ENCODE measurements around the gene APLF.
A peak's percentile ranks its signal among the peaks of the same experiment; 100 is the strongest.

Gene APLF

GRCh38 chr2:68467077-68467960, at the start of gene APLF, which contains the start of gene FBXO48:
Gene APLF, plus strand, starts transcription at chr2:68467585. Its CDS starts 147 bp downstream, at chr2:68467732.
Gene FBXO48, minus strand, starts transcription at chr2:68467294. Its CDS starts 2,149 bp downstream, at chr2:68465145.
- DNase-seq (ENCODE audit: low spot score) (peak; percentile 97), FAIRE-seq (no peak)

- DNase-seq (ENCODE audit: low spot score) = no peak
- FAIRE-seq = no peak
These were observed 49.5 kb upstream of the APLF start for GRCh38 chr2:68417926-68418325.

GRCh38 chr2:68418419-68418818, 49.0 kb upstream of the APLF start:
- no peak for DNase-seq (ENCODE audit: low spot score)
- FAIRE-seq = no peak

GRCh38 chr2:68418855-68419254, 48.5 kb upstream of the APLF start:
- no peak for FAIRE-seq
- DNase-seq (ENCODE audit: low spot score) = no peak

DNA sequence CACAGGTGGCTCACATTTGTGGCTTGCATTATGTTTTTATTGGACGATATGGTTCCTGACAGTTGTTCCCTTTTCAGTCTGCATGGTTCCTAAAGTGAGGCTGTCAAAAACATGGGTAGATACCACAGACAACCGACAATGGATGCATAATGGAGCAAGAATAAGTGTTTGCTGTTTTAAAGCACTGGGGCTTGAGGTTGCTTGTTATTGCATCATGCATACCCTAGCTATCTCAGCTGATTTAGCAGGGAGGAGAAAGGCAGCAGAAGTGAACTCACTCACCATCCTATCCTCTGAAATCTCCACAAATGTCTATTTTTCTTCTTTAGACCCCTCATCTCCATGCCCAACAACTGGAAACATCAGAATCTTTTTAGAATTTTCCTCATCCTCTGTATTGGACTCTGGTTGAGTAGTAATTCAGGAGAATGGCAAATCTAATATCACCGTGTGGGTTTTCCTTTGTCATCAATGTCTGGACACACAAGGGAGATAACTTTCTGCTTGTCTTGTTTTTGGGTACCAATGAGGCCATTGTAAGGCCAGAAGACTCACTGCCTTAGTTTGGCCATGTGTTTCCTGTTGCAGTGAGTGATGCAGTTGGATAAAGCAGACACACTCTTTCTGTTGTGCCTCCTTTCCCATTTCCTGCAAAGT, 47.0 kb upstream of the APLF start:
- no peak for FAIRE-seq
- DNase-seq (ENCODE audit: low spot score) = no peak

DNA sequence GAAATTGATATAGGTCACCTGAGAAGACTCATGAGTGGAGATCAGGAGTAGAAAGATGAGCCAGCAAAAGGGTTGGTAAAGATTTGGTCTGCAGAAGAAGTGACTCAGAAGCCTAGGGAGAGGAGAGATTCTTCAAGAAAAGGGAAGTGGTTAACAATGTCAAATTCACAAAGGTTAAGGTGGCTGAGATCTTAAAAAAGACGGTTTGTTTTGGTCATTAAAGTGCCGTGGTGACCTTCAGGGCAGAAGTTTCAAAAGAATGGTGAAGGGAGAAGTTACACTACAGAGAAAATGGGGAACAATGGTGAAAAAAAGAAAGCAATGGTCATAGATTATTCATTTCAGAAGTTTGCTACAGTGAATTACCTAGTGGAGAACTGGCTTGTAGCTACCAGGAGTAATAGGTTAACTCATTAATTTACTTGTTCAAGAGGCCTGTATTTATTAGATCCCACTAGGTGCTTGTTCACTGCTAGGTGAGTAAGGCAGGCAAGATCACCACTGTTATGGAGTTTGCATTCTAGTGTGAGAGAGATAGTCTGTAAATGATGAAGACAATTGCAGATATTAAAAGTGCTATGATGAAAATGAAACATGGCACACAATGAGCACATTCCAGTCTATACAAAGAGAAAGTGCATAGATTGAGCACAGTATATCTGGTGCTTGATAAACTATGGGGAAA, 43.3 kb upstream of the APLF start:
- DNase-seq (ENCODE audit: low spot score) = no peak

GRCh38 chr2:68425503-68425902, 41.9 kb upstream of the APLF start:
- no peak for FAIRE-seq

More for the DNA sequence above, 43.3 kb upstream of the APLF start:
- no peak for FAIRE-seq

DNA sequence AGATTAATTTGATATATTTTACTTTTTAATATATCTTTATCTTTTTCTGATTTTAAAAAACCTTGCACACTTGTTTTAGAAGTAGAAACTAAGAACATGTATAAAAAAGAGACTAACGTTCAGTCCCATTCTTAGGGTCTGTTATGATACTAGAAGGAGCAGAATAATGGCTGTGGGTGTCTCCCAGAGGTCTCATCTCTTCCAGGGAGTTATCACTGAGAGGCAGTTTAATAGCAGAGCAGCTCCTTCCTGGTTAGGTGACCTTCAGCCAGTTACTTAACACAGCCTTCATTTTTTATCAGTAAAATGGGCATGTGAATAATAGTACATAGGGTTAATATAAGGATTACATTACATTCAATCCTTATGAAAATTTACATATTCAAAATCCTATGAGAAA, 40.9 kb upstream of the APLF start:
- FAIRE-seq (no peak), DNase-seq (ENCODE audit: low spot score) (no peak)

More at GRCh38 chr2:68425503-68425902, 41.9 kb upstream of the APLF start:
- DNase-seq (ENCODE audit: low spot score) = no peak

GRCh38 chr2:68426848-68427579, 40.4 kb upstream of the APLF start:
- DNase-seq (ENCODE audit: low spot score) = no peak
- FAIRE-seq = no peak

DNA sequence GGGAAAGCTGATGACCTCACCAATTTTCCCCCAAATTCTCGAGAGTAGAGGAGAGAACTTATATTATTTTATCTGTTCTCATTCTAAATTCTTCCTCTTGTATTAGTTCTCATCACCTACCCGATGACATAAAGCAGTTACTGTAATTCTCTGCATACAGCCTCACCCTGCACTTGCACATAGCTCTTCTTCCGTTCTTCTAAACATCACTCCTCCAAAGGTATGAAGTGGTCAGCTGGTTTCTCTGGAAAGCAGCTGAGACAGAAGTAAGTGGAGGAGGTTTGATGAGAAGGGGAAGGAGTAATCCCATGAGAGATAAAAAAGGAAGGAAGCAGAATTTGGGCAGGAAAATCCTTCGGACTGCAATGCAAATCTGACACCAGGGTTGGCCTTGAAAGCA, 39.3 kb upstream of the APLF start:
- DNase-seq (ENCODE audit: low spot score) (no peak), FAIRE-seq (no peak)

- FAIRE-seq (no peak), DNase-seq (ENCODE audit: low spot score) (no peak)
These were observed 38.6 kb upstream of the APLF start for GRCh38 chr2:68428746-68429145.

DNA sequence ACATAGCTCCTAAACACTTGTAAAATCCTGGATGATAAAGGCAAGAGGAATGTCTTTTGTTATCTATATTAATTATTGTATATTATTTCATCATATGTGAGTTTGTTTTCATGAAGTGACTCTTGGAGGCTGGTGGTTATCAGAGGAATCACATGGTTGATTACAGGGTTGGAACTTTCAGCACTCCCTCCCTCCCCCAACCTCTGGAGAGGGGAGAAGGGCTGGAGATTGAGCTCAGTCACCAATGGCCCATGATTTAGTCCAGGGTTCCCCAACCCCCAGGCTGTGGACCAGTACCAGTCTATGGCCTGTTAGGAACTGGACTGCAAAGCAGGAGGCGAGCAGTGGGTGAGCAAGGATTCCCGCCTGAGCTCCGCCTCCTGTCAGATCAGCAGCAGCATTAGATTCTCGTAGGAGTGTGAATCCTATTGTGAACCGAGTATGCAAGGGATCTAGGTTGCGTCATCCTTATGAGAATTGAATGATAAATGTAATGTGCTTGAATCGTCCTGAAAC, 38.0 kb upstream of the APLF start:
- FAIRE-seq = no peak

DNA sequence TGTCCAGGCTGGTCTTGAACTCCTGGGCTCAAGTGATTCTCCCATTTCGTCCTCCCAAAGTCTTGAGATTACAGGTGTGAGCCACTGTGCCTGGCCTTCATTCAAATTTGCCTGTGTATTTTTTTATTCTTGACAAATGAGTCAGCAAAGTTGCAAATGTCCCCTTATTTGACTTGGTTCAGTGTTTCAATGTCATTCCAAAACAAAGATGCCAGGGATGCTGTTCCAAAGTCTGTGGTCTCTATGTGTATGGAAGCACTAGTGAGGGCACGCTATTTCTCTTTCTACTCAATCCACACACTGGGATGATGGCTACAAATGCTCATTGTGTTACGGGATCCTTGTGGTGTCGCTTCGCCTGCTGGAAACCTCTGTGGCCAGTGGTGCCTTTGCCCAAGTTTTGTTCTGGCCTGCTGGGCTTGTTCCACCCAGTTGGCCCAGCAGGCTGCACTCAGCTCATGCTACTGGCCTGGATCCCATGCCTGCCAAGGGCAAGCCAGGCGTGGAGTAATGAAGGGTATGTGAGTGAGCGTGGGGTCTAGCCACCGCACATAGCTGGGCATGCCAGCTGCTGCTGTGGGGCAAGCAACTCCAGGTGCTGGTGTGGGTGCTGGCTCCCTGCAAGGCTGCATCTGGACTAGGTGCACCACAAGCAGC, 35.9 kb upstream of the APLF start:
- DNase-seq (ENCODE audit: low spot score) (no peak), FAIRE-seq (no peak)

More for the DNA sequence above, 38.0 kb upstream of the APLF start:
- DNase-seq (ENCODE audit: low spot score) = no peak

GRCh38 chr2:68432696-68433658, 34.4 kb upstream of the APLF start:
- no peak for FAIRE-seq

GRCh38 chr2:68434981-68435380, 32.4 kb upstream of the APLF start:
- FAIRE-seq = no peak
- DNase-seq (ENCODE audit: low spot score) = no peak

More at GRCh38 chr2:68432696-68433658, 34.4 kb upstream of the APLF start:
- no peak for DNase-seq (ENCODE audit: low spot score)

DNA sequence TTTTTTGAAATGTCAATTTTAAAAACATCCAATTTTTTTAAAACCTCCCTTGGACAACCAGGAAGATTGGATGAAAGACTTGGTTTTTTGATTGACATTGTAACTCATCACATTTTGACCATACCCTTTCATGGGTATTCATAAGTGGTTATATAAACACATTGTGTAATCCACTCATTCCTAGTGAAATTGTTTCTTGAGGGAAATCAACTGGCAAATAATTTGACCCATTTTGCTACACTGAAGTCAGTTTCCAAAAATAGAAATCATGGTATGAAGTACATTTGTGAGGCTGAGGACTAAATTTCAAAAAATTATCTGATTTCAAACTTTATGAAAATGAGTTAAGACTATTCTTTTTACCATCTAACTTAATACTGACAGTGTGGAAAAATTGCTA, 31.8 kb upstream of the APLF start:
- FAIRE-seq = no peak
- no peak for DNase-seq (ENCODE audit: low spot score)

DNA sequence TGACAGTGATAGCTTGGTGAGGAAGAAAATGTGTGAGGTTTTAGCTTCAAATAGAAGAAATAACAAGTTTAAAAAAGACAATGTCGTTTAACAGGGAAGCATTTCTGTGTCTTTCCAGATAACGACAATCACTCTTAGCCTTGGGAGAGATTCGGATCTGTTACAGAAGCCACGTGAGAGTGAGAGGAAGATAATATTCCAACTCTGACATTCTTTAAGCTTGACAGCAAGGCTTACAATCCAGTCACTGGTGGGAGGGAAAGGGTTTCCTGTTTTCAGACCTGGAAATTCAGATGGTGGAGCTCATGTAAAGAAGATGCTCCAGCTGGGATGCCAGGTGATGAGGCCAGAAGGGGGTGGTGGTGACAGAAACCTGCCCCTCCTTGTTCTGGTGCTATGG, 31.1 kb upstream of the APLF start:
- DNase-seq (ENCODE audit: low spot score) (no peak), FAIRE-seq (no peak)

- FAIRE-seq (no peak), DNase-seq (ENCODE audit: low spot score) (no peak)
These were observed 28.7 kb upstream of the APLF start for GRCh38 chr2:68438455-68439303.

Measured in urothelium cell line (cell line).